CD4-positive, alpha-beta T cell (primary cell): ENCODE data around the gene SYNPO. TPM values are rescaled to one million over a fixed set of nuclear protein-coding genes. Genes with fewer than 3 reads are reported as not detected.

Source experiments
- ATAC-seq: fragments of 200-7000 bp; cut with Tn5 transposase; one replicate; pipeline ENCODE4 v1.10.0; 2022; ENCODE audit warnings: mild to moderate bottlenecking; ENCODE audit not compliant: poor library complexity
- CTCF ChIA-PET: fragments of 350-600 bp; sonication (Branson Sonifier 250); formaldehyde crosslinking; loops from one replicate; lab custom pipeline; 2021; ENCODE audit warnings: antibody characterized with exemption, inconsistent platforms; lab: Charles Lee
- POLR2A ChIA-PET: fragments of 350-600 bp; sonication (Branson Sonifier 250); formaldehyde crosslinking; loops from one replicate; lab custom pipeline; 2021; ENCODE audit warnings: antibody characterized with exemption, inconsistent platforms; lab: Charles Lee
- DNase-seq, 14 experiments: peaks; one replicate each; pipeline ENCODE4 v3.0.0-alpha.2; 2013 to 2020; ENCODE audit warnings: mixed read lengths in 2 of 14
- H3K27ac ChIP-seq, 2 donors: one replicate each; pipeline versions ENCODE4 v1.5.1 to v1.7.0; 2013; ENCODE audit warnings: low read length in 2 of 2, low read depth in 1 of 2, mild to moderate bottlenecking in 1 of 2
- H3K27me3 ChIP-seq, 2 experiments: 1 replicate in 1 of 2; 2 replicates in 1 of 2; pipeline versions ENCODE4 v1.6.1 to v1.7.0; 2013; ENCODE audit warnings: low read length in 2 of 2, control low read depth in 1 of 2, mild to moderate bottlenecking in 1 of 2, moderate library complexity in 1 of 2; ENCODE audit not compliant: insufficient read depth in 2 of 2, control insufficient read depth in 1 of 2
- H3K36me3 ChIP-seq: one replicate; pipeline ENCODE4 v1.6.1; 2013; ENCODE audit warnings: low read length, control low read depth; ENCODE audit not compliant: insufficient read depth
- H3K4me1 ChIP-seq: one replicate; pipeline ENCODE4 v1.6.1; 2013; ENCODE audit warnings: low read length, control low read depth; ENCODE audit not compliant: insufficient read depth
- H3K4me3 ChIP-seq: one replicate; pipeline ENCODE4 v1.5.1; 2013; ENCODE audit warnings: mild to moderate bottlenecking, low read length, moderate library complexity
- H3K9me3 ChIP-seq, 2 experiments: 1 replicate in 1 of 2; 2 replicates in 1 of 2; pipeline versions ENCODE4 v1.6.1 to v1.7.0; 2013; ENCODE audit warnings: low read length in 2 of 2, mild to moderate bottlenecking in 2 of 2, control low read depth in 1 of 2, moderate library complexity in 1 of 2; ENCODE audit not compliant: control insufficient read depth in 1 of 2, insufficient read depth in 1 of 2
- H3K27ac Mint-ChIP-seq: one replicate; pipeline ENCODE4 v1.8.0; 2020; ENCODE audit warnings: mixed read lengths
- H3K27me3 Mint-ChIP-seq: one replicate; pipeline ENCODE4 v1.8.0; 2021; ENCODE audit warnings: mixed read lengths
- H3K36me3 Mint-ChIP-seq: one replicate; pipeline ENCODE4 v1.8.0; 2021; ENCODE audit warnings: low read depth, mixed read lengths
- H3K4me1 Mint-ChIP-seq: one replicate; pipeline ENCODE4 v1.8.0; 2021; ENCODE audit warnings: low read depth, mixed read lengths
- H3K4me3 Mint-ChIP-seq: one replicate; pipeline ENCODE4 v1.8.0; 2020; ENCODE audit warnings: mild to moderate bottlenecking, mixed read lengths
- H3K9me3 Mint-ChIP-seq: one replicate; pipeline ENCODE4 v1.8.0; 2020; ENCODE audit warnings: mixed read lengths
- CTCF ChIP-seq: fragments of 200-600 bp; IDR thresholded peaks from one replicate; pipeline ENCODE4 v1.8.0; 2022; ENCODE audit warnings: antibody characterized with exemption, mild to moderate bottlenecking
- intact Hi-C, 2 experiments: fragments of 100-400 bp; cut with DNase I in 1 of 2; cut with micrococcal nuclease in 1 of 2; formaldehyde crosslinking; loops; one replicate each; pipeline versions ENCODE4 v1.15.1 to v1.9.0; 2023 to 2025; cut with DNase I, micrococcal nuclease
- polyA plus RNA-seq, 2 donors: library from polyadenylated mRNA; unstranded; fragments of 120-200 nt; gene quantifications; one replicate each; pipeline ENCODE4 v1.2.1, GENCODE V29; 2013
- total RNA-seq, 174 experiments: library from RNA in 2 of 174; stranded (reverse) in 2 of 174; gene quantifications; one replicate each; pipeline ENCODE4 v1.2.3 and lab custom pipeline; 2021 to 2026

SYNPO gene
- under 1 TPM; 0.06 to 0.14 TPM for total RNA-seq
- 0.13 TPM for polyA plus RNA-seq (2013, experiment 1 of 2)
- 0.84 TPM for polyA plus RNA-seq (2013, experiment 2 of 2)
- 0 to 2.7 (median 0.30) reads per million in 172 experiments for total RNA-seq (lab: John Stamatoyannopoulos, UW)

GRCh38 chr5:150640311-150641005 lies at the start of gene SYNPO:
TSS of gene SYNPO (plus strand) at chr5:150640660. CDS start at chr5:150648276, 7,616 bp downstream.
- CTCF ChIA-PET: no interaction called here
- Histone ChIP-seq H3K36me3 (no peaks in the 10 kb centered on the region), H3K4me1 (no peaks in the 10 kb centered on the region), H3K27me3 (peaks cover 0 to 3% of the 10 kb centered on the region in 2 experiments), H3K27ac (no peak within 1 kb of the TSS), H3K4me3 (no peak within 1 kb of the TSS), H3K9me3 (no peaks in the 10 kb centered on the region)
- TF ChIP-seq CTCF: no peak
- POLR2A ChIA-PET: no interaction called here
- H3K4me3 Mint-ChIP-seq: no peak within 1 kb of the TSS
- no peaks in the 10 kb centered on the region for H3K9me3 Mint-ChIP-seq
- no peaks in the 10 kb centered on the region for H3K4me1 Mint-ChIP-seq
- H3K27ac Mint-ChIP-seq: no peak within 1 kb of the TSS
- peaks cover 11% of the 10 kb centered on the region for H3K27me3 Mint-ChIP-seq
- DNase-seq (no peak), ATAC-seq (no peak)
- intact Hi-C loops: no loop called here
- H3K36me3 Mint-ChIP-seq: no peaks in the 10 kb centered on the region

- Histone ChIP-seq H3K4me1 (no peaks in the 10 kb centered on the region), H3K27me3 (no peaks in the 10 kb centered on the region), H3K27ac (no peak overlapping the region), H3K36me3 (no peaks in the 10 kb centered on the region), H3K9me3 (peaks cover 0 to 5% of the 10 kb centered on the region in 2 experiments), H3K4me3 (no peak overlapping the region)
- no peaks in the 10 kb centered on the region for H3K4me1 Mint-ChIP-seq
- TF ChIP-seq CTCF: no peak
- intact Hi-C loops: no loop called here
- ChIA-PET CTCF (no interaction called here), POLR2A (no interaction called here)
- DNase-seq (peak in 1 of 14 experiments; percentile 32), ATAC-seq (no peak)
- H3K27me3 Mint-ChIP-seq: no peaks in the 10 kb centered on the region
- H3K27ac Mint-ChIP-seq: no peak overlapping the region
- no peaks in the 10 kb centered on the region for H3K36me3 Mint-ChIP-seq
- no peaks in the 10 kb centered on the region for H3K9me3 Mint-ChIP-seq
- no peak overlapping the region for H3K4me3 Mint-ChIP-seq
Observed at GRCh38 chr5:150590979-150591695, 49.3 kb upstream of the SYNPO start.

GRCh38 chr5:150593593-150593992 lies 46.9 kb upstream of the SYNPO start:
- DNase-seq (no peak), ATAC-seq (no peak)
- H3K4me1 ChIP-seq: no peaks in the 10 kb centered on the region
- intact Hi-C loops: no loop called here
- H3K27me3 ChIP-seq: no peaks in the 10 kb centered on the region
- POLR2A ChIA-PET: no interaction called here
- no peak overlapping the region for H3K4me3 Mint-ChIP-seq
- no peak overlapping the region for H3K4me3 ChIP-seq
- CTCF ChIA-PET: no interaction called here
- no peak for TF ChIP-seq CTCF
- H3K9me3 ChIP-seq: peaks cover 0 to 5% of the 10 kb centered on the region in 2 experiments
- H3K27ac Mint-ChIP-seq: no peak overlapping the region
- no peaks in the 10 kb centered on the region for H3K9me3 Mint-ChIP-seq
- H3K4me1 Mint-ChIP-seq: no peaks in the 10 kb centered on the region
- H3K36me3 Mint-ChIP-seq: no peaks in the 10 kb centered on the region
- H3K27ac ChIP-seq: no peak overlapping the region
- no peaks in the 10 kb centered on the region for H3K36me3 ChIP-seq
- no peaks in the 10 kb centered on the region for H3K27me3 Mint-ChIP-seq
